HL-60 (cell line): ENCODE measurements around the gene ZP1.

Source experiments
- DNase-seq, 2 experiments: peaks; one replicate each; pipeline ENCODE4 v3.0.0-alpha.2; 2010 to 2020; ENCODE audit warnings: low read depth in 1 of 2, low spot score in 1 of 2
- H3K27ac ChIP-seq: fragments of 250-450 bp; sonication (Bioruptor Pico); replicated peaks from 2 replicates; pipeline ENCODE4 v1.5.1; 2020; ENCODE audit warnings: mild to moderate bottlenecking, moderate library complexity
- H3K27me3 ChIP-seq: fragments of 250-450 bp; sonication (Bioruptor Pico); 2 replicates; pipeline ENCODE4 v1.5.1; 2021; ENCODE audit warnings: mild to moderate bottlenecking, moderate library complexity; ENCODE audit not compliant: insufficient read depth, poor library complexity, severe bottlenecking
- H3K4me3 ChIP-seq: replicated peaks from 2 replicates; pipeline ENCODE4 v1.5.1; 2011; ENCODE audit warnings: mild to moderate bottlenecking, control low read depth, low read length; ENCODE audit not compliant: insufficient read depth
- CTCF ChIP-seq: IDR thresholded peaks from one replicate; pipeline ENCODE4 v1.5.1; 2011; ENCODE audit warnings: low read length, control low read depth, inconsistent platforms; ENCODE audit not compliant: insufficient read depth
- GABPA ChIP-seq: IDR thresholded peaks from 2 replicates; pipeline ENCODE4 v1.6.1; 2012; ENCODE audit warnings: low read depth
- POLR2AphosphoS5 ChIP-seq: IDR thresholded peaks from 2 replicates; pipeline ENCODE4 v1.6.1; 2012; ENCODE audit warnings: low read depth
- REST ChIP-seq: IDR thresholded peaks from 2 replicates; pipeline ENCODE4 v1.6.1; 2012; ENCODE audit warnings: low read depth; ENCODE audit not compliant: insufficient replicate concordance
- SPI1 ChIP-seq: IDR thresholded peaks from 2 replicates; pipeline ENCODE4 v1.6.1; 2012; ENCODE audit warnings: low read depth, mild to moderate bottlenecking, borderline replicate concordance

ZP1 gene

GRCh38 chr11:60867871-60868681 lies 734 bp downstream of the ZP1 start:
- Histone ChIP-seq H3K27me3 (no peaks in the 10 kb centered on the region), H3K27ac (no peak overlapping the region), H3K4me3 (no peak overlapping the region)
- TF ChIP-seq POLR2AphosphoS5 (no peak), GABPA (no peak), SPI1 (no peak), CTCF (no peak), REST (no peak)
- DNase-seq: no peak

GRCh38 chr11:60868682-60869450 lies 1.5 kb downstream of the ZP1 start:
- Histone ChIP-seq H3K4me3 (no peak overlapping the region), H3K27ac (no peak overlapping the region), H3K27me3 (no peaks in the 10 kb centered on the region)
- TF ChIP-seq GABPA: no peak
- TF ChIP-seq REST: no peak
- no peak for TF ChIP-seq POLR2AphosphoS5
- no peak for TF ChIP-seq CTCF
- TF ChIP-seq SPI1: no peak
- DNase-seq: no peak

- Histone ChIP-seq H3K4me3 (no peak overlapping the region), H3K27ac (no peak overlapping the region), H3K27me3 (no peaks in the 10 kb centered on the region)
- TF ChIP-seq POLR2AphosphoS5 (no peak), REST (no peak), SPI1 (no peak), CTCF (no peak), GABPA (no peak)
- no peak for DNase-seq
These were observed 2.1 kb downstream of the ZP1 start for GRCh38 chr11:60869451-60869825.
